Ramos (cell line): ENCODE data around the gene SHE.

Experiments used
- in situ Hi-C: fragments of 300-500 bp; cut with MboI; formaldehyde crosslinking; loops from one replicate; pipeline ENCODE4 v1.14.3; 2022; ENCODE audit warnings: low sequenced_read_pairs; ENCODE audit not compliant: unreplicated experiment

The SHE gene

GRCh38 chr1:154483941-154484803, 18.0 kb downstream of the SHE start:
- in situ Hi-C loops = no loop called here

- in situ Hi-C loops = no loop called here
Observed at GRCh38 chr1:154481053-154481452, 21.2 kb downstream of the SHE start.

GRCh38 chr1:154479764-154480421, 22.3 kb downstream of the SHE start:
- in situ Hi-C loops = no loop called here

- in situ Hi-C loops = no loop called here
Observed at GRCh38 chr1:154478639-154479038, 23.6 kb downstream of the SHE start.

- in situ Hi-C loops = no loop called here
Observed at GRCh38 chr1:154478013-154478412, 24.2 kb downstream of the SHE start.

GRCh38 chr1:154476791-154477190, 25.4 kb downstream of the SHE start:
- in situ Hi-C loops = no loop called here

- in situ Hi-C loops = no loop called here
Observed at GRCh38 chr1:154474802-154475201, 27.4 kb downstream of the SHE start.

GRCh38 chr1:154471304-154471703, 30.9 kb downstream of the SHE start:
- in situ Hi-C loops = no loop called here

GRCh38 chr1:154469844-154470560, 32.2 kb downstream of the SHE start:
- in situ Hi-C loops = no loop called here

GRCh38 chr1:154468535-154469250, 33.5 kb downstream of the SHE start:
- in situ Hi-C loops = no loop called here

GRCh38 chr1:154467434-154468102, 34.6 kb downstream of the SHE start:
- in situ Hi-C loops = no loop called here

- in situ Hi-C loops = no loop called here
Observed at GRCh38 chr1:154466921-154467417, 35.2 kb downstream of the SHE start.

GRCh38 chr1:154466206-154466605, 36.0 kb downstream of the SHE start:
- in situ Hi-C loops = no loop called here

- in situ Hi-C loops = no loop called here
Observed at GRCh38 chr1:154465621-154466195, 36.5 kb downstream of the SHE start.

- in situ Hi-C loops = no loop called here
Observed at GRCh38 chr1:154463512-154463990, 38.7 kb downstream of the SHE start.

- in situ Hi-C loops = no loop called here
Observed at GRCh38 chr1:154460695-154461260, 41.4 kb downstream of the SHE start.

GRCh38 chr1:154459080-154459479, 43.1 kb downstream of the SHE start:
- in situ Hi-C loops = no loop called here

- in situ Hi-C loops = no loop called here
Observed at GRCh38 chr1:154456631-154457030, 45.6 kb downstream of the SHE start.
